Lower lobe of right lung (tissue), 2 donors: ENCODE data around the gene PHC1. TPM values are rescaled to one million over a fixed set of nuclear protein-coding genes. Genes with fewer than 3 reads are reported as not detected.

ENCODE experiments used
- ATAC-seq, 2 donors: fragments of 200-7000 bp; cut with Tn5 transposase; one replicate each; pipeline ENCODE4 v1.9.1; 2020 to 2022; ENCODE audit warnings: mild to moderate bottlenecking in 2 of 2, moderate library complexity in 2 of 2
- DNase-seq: peaks from one replicate; pipeline ENCODE4 v3.0.0-alpha.2; 2020
- H3K27ac ChIP-seq: fragments of 200-600 bp; one replicate; pipeline ENCODE4 v1.8.0; 2022
- H3K27me3 ChIP-seq: fragments of 200-600 bp; one replicate; pipeline ENCODE4 v1.8.0; 2022; ENCODE audit warnings: low read depth
- H3K36me3 ChIP-seq: fragments of 200-600 bp; one replicate; pipeline ENCODE4 v1.8.0; 2022; ENCODE audit warnings: mild to moderate bottlenecking
- H3K4me1 ChIP-seq: fragments of 200-600 bp; one replicate; pipeline ENCODE4 v1.8.0; 2022
- H3K4me3 ChIP-seq: fragments of 200-600 bp; one replicate; pipeline ENCODE4 v1.8.0; 2022; ENCODE audit warnings: mild to moderate bottlenecking
- H3K9me3 ChIP-seq: fragments of 200-600 bp; one replicate; pipeline ENCODE4 v1.8.0; 2022
- CTCF ChIP-seq: fragments of 200-600 bp; IDR thresholded peaks from one replicate; pipeline ENCODE4 v1.8.0; 2022; ENCODE audit warnings: antibody characterized with exemption, mild to moderate bottlenecking
- intact Hi-C: fragments of 100-400 bp; cut with DNase I; formaldehyde crosslinking; loops from one replicate; pipeline ENCODE4 v1.11.0; 2022
- total RNA-seq: library from RNA; stranded (reverse); fragmentation: NEBNext Ultra II Directional; extraction: Animal tissue kit (Norgen Biotek cat#: 25700); gene quantifications from one replicate; pipeline ENCODE4 v1.2.1, GENCODE V29; 2021
- donor health status: DM: no; HTN: yes; CAD: no; lungs with severe emphysema.

Gene PHC1
- total RNA-seq, 1 donor from 2014 or later = 38.8 TPM

- H3K27ac ChIP-seq = no peak overlapping the region
- no peaks in the 10 kb centered on the region for H3K4me1 ChIP-seq
- H3K4me3 ChIP-seq = no peak overlapping the region
- H3K36me3 ChIP-seq = no peaks in the 10 kb centered on the region
- no peaks in the 10 kb centered on the region for H3K27me3 ChIP-seq
- no peak for ATAC-seq
- no peak for TF ChIP-seq CTCF
- intact Hi-C loops = no loop called here
- H3K9me3 ChIP-seq = no peaks in the 10 kb centered on the region
- DNase-seq = no peak
These were observed 43.2 kb upstream of the PHC1 start for GRCh38 chr12:8871068-8871467.

GRCh38 chr12:8876887-8877286, 37.4 kb upstream of the PHC1 start:
- Histone ChIP-seq H3K27ac (no peak overlapping the region), H3K4me3 (no peak overlapping the region), H3K36me3 (no peaks in the 10 kb centered on the region), H3K27me3 (no peaks in the 10 kb centered on the region), H3K4me1 (no peaks in the 10 kb centered on the region), H3K9me3 (no peaks in the 10 kb centered on the region)
- no peak for TF ChIP-seq CTCF
- intact Hi-C loops = no loop called here
- ATAC-seq (no peak), DNase-seq (no peak)

GRCh38 chr12:8886502-8887284, 27.6 kb upstream of the PHC1 start:
- TF ChIP-seq CTCF = no peak
- no peak overlapping the region for H3K27ac ChIP-seq
- no peaks in the 10 kb centered on the region for H3K36me3 ChIP-seq
- DNase-seq (no peak), ATAC-seq (no peak)
- peaks cover 5% of the 10 kb centered on the region for H3K4me1 ChIP-seq
- intact Hi-C loops = no loop called here
- H3K9me3 ChIP-seq = no peaks in the 10 kb centered on the region
- no peak overlapping the region for H3K4me3 ChIP-seq
- H3K27me3 ChIP-seq = peaks cover 3% of the 10 kb centered on the region

GRCh38 chr12:8887285-8887715, 27.0 kb upstream of the PHC1 start:
- H3K4me3 ChIP-seq = no peak overlapping the region
- no peak overlapping the region for H3K27ac ChIP-seq
- intact Hi-C loops = no loop called here
- ATAC-seq = no peak
- no peak for TF ChIP-seq CTCF
- H3K4me1 ChIP-seq = peaks cover 5% of the 10 kb centered on the region
- peaks cover 3% of the 10 kb centered on the region for H3K27me3 ChIP-seq
- H3K36me3 ChIP-seq = no peaks in the 10 kb centered on the region
- DNase-seq = no peak
- H3K9me3 ChIP-seq = no peaks in the 10 kb centered on the region

GRCh38 chr12:8890313-8891085, 23.8 kb upstream of the PHC1 start:
- ATAC-seq (peak; percentile 81 to 87), DNase-seq (peak; percentile 46)
- H3K4me3 ChIP-seq = peak overlapping the region; percentile 51
- H3K27ac ChIP-seq = no peak overlapping the region
- peak; percentile 82 for TF ChIP-seq CTCF
- peaks cover 3% of the 10 kb centered on the region for H3K27me3 ChIP-seq
- H3K36me3 ChIP-seq = no peaks in the 10 kb centered on the region
- intact Hi-C loops = no loop called here
- no peaks in the 10 kb centered on the region for H3K9me3 ChIP-seq
- H3K4me1 ChIP-seq = peaks cover 5% of the 10 kb centered on the region
